Mammary epithelial cell (primary cell): ENCODE data around the gene GSTK1.

Experiments used
- EZH2 ChIP-seq: IDR thresholded peaks from 2 replicates; pipeline ENCODE4 v1.6.1; 2012; ENCODE audit warnings: low read length, inconsistent platforms, borderline replicate concordance
- TF ChIP-seq, protein P1 (sequence below), 2 donors: IDR thresholded peaks in 1 of 2; conservative IDR thresholded peaks in 1 of 2; 2 replicates each; pipeline ENCODE4 v1.5.1; 2011 to 2012; ENCODE audit warnings: inconsistent platforms in 2 of 2, low read length in 2 of 2, mild to moderate bottlenecking in 2 of 2, control low read depth in 1 of 2, low read depth in 1 of 2; ENCODE audit not compliant: insufficient read depth in 1 of 2; ENCODE audit errors: extremely low read depth in 1 of 2

DNA sequence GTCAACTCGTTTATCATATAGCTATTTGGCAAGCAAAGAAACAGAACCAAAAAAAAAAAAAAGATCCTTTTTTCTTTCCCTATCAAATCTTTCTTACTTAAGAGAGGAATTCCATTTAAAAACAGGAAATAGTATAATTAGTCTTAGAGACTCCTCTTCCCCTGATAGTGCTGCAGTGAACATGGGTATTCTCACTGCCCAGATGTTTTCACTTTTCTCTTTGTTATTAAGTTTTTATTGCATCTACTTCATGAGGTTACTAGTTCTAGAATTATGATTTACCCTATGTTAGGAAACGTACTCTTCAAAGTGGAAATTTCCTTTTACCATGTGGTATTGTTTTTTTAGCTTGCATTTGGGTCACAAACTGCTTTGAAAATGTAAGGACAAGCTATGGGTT is 33.4 kb downstream of the GSTK1 start:
- TF ChIP-seq, protein P1, sequence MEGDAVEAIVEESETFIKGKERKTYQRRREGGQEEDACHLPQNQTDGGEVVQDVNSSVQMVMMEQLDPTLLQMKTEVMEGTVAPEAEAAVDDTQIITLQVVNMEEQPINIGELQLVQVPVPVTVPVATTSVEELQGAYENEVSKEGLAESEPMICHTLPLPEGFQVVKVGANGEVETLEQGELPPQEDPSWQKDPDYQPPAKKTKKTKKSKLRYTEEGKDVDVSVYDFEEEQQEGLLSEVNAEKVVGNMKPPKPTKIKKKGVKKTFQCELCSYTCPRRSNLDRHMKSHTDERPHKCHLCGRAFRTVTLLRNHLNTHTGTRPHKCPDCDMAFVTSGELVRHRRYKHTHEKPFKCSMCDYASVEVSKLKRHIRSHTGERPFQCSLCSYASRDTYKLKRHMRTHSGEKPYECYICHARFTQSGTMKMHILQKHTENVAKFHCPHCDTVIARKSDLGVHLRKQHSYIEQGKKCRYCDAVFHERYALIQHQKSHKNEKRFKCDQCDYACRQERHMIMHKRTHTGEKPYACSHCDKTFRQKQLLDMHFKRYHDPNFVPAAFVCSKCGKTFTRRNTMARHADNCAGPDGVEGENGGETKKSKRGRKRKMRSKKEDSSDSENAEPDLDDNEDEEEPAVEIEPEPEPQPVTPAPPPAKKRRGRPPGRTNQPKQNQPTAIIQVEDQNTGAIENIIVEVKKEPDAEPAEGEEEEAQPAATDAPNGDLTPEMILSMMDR (conservative IDR thresholded peaks at IDR 0.05 in 1 of 2, IDR thresholded peaks at IDR 0.05 in 1 of 2; ENCODE audit: extremely low read depth in 1 of 2, insufficient read depth in 1 of 2, low read depth in 1 of 2, low read length in 2 of 2), result no peak
- no peak for TF ChIP-seq EZH2
